ENCODE results near the gene OOSP3. TPM values are rescaled to one million over a fixed set of nuclear protein-coding genes. Genes with fewer than 3 reads are reported as not detected.
"Not testable (repeated sequence)": the region's sequence is repeated elsewhere in the genome, so short reads cannot be mapped to it uniquely, and the experiment has no call there.

Gene OOSP3, protein sequence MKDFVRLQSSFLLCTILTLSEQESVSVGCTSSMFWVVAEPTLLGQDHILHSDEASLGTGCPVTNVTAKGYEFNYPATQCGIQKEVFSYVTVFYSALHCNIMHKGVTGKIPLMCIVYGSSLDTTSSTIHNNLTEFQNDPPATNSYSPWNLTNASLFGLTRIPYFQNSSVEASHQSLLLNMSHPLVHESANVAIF
- not detected in 2 replicates for total RNA-seq

DNA sequence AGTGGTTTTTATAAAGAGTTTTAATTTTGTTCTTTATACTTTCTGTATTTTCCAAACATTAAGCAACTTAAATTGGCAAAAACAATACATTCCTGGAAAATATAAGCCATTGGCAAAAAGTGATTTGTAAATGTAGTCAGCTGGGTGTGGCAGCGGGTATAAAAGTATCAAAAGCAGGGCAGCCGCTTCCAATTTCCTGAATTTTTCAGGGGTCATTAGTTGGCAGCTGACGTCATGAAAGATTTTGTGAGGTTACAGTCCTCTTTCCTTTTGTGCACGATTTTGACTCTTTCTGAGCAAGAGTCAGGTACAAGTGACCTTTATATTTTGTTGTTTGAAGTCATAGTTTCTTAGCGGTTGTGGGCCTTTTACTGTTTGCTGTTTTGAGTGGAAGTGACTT is at the start of gene OOSP3:
TSS of gene OOSP3 (plus strand) at position 208 of the 400 bp plus-strand sequence. CDS start at position 235, 27 bp downstream.
- intact Hi-C loops (cut with micrococcal nuclease), result no loop called here

DNA sequence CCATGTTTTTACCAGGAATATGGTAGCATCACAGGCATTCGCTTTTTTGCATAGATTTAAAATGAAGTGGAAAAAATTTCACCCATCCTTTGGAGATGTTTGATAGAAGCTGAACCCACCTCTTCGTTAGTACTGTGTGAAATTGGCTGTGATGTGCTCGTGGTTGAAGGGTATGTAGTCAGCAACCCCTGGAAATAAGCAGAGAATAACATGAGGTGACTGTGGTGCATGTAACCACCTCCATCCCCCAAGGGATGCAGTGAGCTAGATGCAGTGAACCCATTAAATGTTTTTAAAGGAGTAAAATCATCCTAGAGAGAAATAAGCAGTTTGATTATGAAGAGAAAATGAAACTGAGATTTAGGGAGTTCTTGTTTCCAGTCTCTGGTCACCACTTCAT is 49.2 kb upstream of the OOSP3 start:
- intact Hi-C loops (cut with micrococcal nuclease), result no loop called here

DNA sequence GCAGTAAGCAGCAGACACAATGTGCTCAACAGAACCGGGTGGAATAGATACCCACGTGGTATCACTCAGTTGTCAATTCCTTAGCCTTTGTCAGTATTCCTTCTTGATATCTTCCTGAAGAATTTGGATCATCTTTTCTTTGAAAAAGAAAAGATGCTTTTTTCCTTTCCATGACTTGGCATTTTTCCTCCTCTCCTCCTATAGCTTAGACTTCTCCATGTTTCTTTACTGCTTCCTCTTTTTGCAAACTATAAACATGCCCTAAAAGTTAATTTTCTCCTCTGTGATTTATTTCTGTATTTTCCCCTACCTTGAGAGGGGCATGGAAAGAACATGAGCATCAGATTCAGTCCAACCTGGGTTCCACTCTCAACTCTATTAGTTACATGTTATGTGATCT is 45.0 kb upstream of the OOSP3 start:
- intact Hi-C loops (cut with micrococcal nuclease), result no loop called here

DNA sequence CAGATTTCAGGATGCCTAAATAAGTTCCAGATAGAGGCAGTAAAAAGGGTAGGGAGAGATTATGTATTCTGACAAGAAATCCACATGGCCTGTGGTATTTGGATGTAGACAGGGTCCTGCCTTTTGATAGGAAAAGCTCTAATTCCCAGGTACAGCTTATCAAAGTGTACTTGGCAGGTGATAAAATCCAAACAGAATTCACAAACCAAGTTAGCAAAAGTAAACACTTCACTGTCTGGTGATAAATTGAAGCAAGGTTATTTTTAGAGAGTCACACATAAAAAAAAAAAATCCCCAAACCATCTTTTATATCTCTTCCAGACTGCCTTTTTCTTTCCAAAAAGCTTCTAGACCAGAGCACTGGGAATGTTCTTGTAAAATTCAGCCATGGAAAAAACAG is 39.0 kb upstream of the OOSP3 start:
- intact Hi-C loops (cut with micrococcal nuclease), result no loop called here

DNA sequence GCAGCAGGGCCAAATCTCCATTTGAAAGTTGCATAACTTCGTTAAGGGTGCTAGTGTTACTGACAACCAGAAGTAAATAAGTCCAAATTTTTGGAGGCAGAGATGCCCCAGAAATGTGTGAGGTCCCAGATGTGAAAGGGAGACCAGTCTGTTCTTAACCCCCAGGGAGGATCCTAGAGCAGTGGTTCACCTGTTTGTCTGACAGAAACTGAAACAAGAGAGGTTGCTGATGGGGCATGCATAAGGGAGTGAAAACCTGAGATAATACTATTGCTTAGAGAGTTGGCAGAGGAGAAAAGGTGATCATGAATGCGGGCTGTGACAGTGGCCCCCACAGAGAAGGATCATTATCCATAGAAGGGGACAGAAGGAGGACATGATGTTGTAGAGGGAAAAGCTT is 37.1 kb upstream of the OOSP3 start:
- intact Hi-C loops (cut with micrococcal nuclease), result no loop called here

DNA sequence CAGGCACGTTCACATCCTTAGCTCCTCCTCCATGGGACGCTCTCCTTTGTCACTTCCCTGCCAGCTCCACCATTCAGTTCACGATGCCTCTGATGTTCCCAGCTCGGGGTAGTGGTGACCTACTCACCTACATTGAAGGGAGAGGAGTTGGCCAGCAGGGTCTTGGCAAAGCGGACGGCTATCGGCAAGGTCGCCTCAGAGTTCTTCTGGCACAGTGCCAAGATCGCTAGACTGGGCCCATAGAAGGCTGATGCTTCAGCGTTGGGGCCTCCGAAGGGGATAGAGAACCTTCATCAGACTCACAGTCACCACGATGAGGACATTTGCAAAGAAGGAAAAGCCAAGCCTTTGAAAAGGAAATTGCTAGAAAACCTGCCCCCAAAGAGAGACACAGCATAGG is 36.3 kb upstream of the OOSP3 start:
- intact Hi-C loops (cut with micrococcal nuclease), result no loop called here

DNA sequence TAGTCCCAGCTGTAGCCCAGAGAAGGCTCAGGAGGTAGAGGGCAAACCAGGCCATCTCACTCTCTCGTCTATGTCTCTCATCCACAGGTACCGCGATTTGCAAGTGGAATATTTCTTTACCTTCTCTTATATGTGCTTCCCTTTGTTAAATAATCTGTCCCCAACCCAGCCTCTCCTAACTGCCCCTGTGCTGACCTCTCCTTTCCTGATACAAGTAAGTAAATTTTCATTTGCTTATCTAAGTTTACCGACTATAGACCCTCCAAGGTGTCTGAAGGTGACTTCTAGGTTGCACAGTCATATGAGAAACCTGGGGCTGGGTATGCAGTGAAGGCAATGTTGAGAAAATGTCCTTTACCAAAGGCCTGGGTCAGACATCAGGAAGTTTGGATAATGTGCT is 33.2 kb upstream of the OOSP3 start, which contains the start of gene CBLIF:
TSS of gene CBLIF (minus strand) at position 101 of the 400 bp plus-strand sequence. CDS start at position 55, 46 bp downstream.
- intact Hi-C loops (cut with micrococcal nuclease), result no loop called here

DNA sequence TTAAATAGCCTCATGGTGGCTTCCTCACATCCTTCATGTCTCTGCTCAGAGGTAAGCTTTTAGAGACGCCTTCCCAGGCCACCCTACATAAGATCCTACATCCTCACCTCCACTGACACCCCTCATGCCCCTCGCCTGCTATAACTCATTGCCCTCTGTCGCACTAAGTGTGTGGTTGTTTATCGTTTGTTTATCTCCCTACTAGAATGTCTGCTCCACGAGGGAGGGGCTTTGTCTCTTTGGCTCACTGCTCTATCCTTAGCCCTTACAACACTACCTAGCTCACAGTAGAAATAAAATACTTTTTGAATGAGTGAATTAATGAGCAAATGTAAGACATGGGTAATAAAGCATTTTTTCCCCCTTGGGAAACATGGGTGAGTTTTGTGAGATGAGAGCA is 32.0 kb upstream of the OOSP3 start:
- intact Hi-C loops (cut with micrococcal nuclease), result no loop called here

DNA sequence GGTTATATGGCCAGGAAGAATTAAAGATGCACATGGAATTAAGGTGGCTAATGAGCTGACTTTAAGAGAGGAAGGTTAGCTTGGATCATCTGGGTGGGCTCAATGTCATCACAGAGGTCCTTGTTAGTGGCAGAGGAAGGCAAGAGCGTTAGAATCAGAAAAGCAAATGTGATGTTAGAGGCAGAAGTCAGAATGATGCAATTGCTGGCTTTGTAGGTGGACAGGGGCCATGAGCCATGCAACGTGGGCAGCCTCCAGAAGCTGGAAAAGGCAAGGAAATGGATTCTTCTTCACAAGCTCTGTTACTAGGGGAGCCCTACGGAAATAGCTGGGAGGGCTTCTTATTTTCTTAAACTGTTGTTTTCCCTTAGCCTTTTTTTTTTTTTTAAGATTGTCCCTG is 31.0 kb upstream of the OOSP3 start:
- intact Hi-C loops (cut with micrococcal nuclease), result no loop called here

DNA sequence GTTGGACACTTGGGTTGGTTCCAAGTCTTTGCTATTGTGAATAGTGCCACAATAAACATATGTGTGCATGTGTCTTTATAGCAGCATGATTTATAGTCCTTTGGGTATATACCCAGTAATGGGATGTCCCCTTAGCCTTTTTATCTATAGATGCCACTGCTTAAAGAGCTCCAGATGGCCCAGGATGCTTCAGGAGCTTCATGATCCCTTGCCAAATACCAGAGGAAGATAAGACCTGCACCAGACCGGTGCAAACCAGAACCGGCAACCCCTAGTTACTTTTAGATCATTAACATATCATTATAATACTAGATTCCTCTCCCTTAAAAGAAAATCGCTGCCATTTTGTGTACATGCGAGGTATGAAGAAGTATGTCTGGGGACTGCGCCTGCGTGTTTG is 30.1 kb upstream of the OOSP3 start:
- intact Hi-C loops (cut with micrococcal nuclease), result not testable (repeated sequence)

DNA sequence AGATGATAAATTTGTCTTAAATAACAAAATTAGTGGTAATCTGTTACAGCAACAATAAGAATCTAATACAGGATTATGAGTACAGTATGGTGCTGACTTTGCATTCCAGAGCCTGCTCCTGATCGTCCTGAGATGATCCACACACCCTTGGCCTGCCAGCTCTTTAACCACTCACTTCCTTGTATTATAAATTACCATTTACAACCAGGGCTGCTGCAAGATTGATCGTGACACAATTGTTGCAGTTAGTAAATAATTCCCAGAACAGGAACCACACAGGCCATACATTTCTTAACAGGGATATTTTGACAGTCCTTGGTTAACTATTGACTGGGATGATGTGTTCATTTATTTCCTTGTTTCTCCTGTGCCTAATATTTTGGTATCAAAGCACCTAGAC is 29.5 kb upstream of the OOSP3 start:
- intact Hi-C loops (cut with micrococcal nuclease), result no loop called here

DNA sequence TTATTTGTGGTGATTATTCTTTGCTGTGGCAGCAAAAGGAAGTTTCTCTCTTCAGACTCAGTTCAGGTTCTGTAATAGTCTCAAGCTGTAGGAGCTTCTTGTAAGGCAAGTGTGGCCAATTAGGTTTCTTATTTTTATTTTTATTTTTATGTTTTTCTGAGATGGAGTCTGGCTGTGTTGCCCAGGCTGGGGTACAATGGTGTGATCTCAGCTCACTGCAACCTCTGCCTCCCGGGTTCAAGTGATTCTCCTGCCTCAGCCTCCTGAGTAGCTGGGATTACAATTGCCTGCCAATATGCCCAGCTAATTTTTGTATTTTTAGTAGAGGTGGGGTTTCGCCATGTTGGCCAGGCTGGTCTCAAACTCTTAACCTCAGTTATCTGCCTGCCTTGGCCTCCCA is 29.0 kb upstream of the OOSP3 start:
- intact Hi-C loops (cut with micrococcal nuclease), result not testable (repeated sequence)

DNA sequence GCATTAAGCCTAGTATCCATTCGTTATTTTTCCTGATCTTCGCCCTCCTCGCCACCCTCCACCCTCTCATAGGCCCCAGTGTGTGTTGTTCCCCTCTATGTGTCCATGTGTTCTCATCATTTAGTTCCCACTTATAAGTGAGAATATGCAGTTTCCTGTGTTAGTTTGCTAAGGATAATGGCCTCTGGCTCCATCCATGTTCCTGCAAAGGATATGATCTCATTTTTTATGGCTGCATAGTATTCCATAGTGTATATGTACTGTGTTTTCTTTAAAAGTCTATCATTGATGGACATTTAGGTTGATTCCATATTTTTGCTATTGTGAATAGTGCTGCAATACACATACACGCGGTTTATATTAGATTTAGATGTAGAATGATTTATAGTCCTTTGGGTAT is 27.2 kb upstream of the OOSP3 start:
- intact Hi-C loops (cut with micrococcal nuclease), result not testable (repeated sequence)

DNA sequence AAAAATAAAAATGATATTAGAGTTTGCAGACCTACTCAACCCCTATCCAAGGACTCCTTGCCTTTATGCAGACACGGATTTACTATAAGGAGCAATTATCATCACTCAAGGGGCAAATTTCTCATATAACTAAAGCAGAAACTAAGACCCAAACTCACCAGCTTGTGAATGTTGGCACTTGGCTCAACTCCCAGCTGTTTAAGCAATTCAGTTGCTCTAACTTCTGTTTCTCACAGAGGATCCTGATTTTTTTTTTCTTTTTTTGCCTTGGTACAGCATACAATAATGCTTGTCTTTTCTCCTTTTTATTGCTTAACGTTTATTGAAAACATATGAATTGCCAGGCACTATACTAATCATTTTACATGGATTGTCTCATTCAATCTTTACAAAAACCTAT is 23.7 kb upstream of the OOSP3 start:
- intact Hi-C loops (cut with micrococcal nuclease), result loop anchor here (5.0 kb wide), 2 partner anchors 43 to 98 kb away; partner anchors contain the start of genes MRPL16 and STX3

DNA sequence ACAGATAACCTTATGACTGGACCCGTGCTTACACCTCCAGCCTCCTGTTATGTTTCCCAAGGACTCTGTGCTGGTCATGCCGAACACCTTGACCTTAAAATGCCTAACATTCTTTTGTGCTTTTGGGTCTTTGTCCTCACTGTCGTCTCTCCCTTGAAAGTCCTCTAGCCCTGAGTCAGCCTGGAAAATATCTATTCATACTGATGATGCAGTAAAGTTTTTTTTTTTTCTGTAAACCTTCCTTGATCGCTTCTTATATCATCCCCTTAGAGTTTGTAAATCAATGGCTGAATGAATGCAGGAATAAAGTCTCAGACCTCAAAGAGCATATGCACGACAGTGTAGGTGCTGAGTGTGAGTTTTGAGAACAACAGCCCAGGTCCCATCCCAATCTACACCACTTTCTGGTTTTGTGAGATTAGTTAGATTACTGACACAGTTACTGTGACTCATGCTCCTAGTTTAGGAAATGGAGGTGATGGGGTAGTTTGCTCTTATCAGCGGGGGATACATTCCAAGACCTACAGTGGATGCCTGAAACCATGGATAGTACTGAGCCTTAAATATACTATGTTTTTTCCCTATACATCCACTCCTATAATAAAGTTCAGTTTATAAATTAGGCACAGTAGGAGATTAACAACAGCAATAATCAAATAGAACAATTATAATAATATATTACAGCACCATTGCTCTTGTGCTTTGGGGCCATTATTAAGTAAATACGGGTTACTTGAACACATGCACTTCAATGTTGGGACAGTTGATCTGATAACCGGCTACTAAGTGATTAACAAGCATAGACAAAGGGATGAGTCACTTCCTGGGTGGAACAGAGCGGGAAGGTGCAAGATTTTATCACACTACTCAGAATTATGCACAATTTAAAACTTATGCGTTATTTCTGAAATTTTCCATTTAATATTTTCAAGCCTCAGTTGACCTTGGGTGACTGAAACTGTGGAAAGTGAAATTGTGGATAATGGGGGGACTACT is 20.8 kb upstream of the OOSP3 start:
- intact Hi-C loops (cut with micrococcal nuclease), result loop anchor here (5.0 kb wide), 2 partner anchors 45 to 100 kb away; partner anchors contain the start of genes MRPL16 and STX3

DNA sequence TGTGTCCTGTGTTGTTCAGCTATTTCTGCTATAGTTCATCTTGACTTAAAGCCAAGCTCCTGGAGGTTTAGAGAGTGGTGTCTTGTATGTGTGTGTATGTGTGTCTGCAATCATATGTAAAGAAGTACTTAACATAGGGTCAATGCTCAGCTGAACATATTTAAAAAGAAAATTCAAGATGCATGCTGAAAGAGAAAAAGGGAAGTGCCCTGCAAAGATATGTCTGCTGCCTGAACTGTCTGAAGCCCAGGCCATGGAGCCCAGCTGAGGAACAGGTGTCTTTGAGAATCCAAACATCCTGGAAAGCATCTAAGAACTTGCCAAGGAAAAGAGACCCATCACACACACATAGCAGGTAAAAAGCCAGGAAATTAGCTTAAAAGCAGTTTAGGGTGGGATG is 18.9 kb upstream of the OOSP3 start:
- intact Hi-C loops (cut with micrococcal nuclease), result loop anchor here (5.0 kb wide), 2 partner anchors 47 to 102 kb away; partner anchors contain the start of genes MRPL16 and STX3

DNA sequence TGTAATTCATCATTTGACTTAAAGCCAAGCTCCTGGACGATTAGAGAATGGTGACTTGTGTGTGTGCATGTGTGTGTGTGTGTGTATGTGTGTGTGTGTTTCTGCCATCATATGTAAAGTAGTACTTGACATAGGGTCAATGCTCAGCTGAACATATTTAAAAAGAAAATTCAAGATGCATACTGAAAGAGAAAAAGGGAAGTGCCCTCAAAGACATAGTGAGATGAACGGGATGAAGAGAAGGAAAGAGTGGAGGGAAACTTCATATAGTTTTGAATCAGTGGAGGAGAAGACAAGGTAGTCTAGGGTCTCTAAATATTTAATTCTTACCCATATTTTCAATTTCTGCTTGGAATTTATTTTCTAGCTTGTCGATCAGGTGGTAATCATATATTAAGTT is 16.3 kb upstream of the OOSP3 start:
- intact Hi-C loops (cut with micrococcal nuclease), result no loop called here

DNA sequence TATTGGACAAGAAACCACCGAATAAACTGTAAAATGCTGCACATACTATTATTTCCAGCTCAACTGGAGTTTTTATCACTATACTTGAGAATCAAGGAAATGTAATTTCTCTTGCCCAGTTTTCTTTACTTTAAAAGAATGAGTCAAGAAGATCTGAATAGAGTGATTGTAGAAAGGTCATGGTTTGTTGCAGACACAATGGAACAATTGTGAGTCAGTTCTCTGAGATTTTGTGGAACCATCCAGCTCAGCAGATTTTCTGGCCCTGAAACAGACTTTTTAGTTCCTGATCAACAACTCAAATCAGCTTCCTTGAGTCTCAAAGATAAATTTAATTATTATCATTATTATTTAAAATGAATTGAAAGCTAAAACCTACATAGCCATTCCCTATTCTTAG is 13.6 kb upstream of the OOSP3 start:
- intact Hi-C loops (cut with micrococcal nuclease), result no loop called here

DNA sequence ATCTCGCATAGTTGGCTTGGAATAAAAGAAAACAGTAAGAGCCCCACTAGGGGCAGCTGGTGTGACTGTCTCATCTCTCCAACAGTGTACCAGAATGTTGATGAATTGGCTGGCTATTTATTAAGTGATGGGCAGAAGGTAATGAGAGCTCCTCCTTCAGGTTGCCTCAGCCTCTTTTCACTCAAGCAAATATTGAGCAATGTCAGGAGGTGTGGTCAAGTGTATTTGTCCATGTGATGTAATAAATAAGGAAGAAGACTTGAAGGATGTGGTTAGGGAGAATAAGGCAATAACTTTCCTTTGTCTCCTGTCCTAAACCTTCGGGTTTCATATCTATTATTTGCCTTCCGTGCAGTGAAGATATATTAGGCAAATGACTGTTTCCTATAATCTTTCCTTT is 12.2 kb upstream of the OOSP3 start, which contains the start of gene TCN1:
TSS of gene TCN1 (minus strand) at position 91 of the 400 bp plus-strand sequence. CDS start at position 74, 17 bp downstream.
- intact Hi-C loops (cut with micrococcal nuclease), result no loop called here

DNA sequence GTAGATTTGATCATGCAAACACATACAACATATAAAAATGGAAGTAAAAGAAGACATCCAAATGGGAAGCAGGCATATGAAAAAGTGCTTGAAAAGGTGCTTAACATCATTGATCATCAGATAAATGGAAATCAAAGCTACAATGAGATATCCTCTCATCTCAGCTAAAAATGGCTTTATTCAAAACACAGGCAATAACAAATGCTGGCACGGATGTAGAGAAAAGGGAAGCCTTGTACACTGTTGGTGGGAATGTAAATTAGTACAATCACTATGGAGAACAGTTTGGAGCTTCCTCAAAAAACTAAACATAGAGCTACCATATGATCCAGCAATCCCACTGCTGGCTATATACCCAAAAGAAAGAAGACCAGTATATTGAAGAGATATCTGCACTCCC is 11.7 kb upstream of the OOSP3 start:
- intact Hi-C loops (cut with micrococcal nuclease), result no loop called here

DNA sequence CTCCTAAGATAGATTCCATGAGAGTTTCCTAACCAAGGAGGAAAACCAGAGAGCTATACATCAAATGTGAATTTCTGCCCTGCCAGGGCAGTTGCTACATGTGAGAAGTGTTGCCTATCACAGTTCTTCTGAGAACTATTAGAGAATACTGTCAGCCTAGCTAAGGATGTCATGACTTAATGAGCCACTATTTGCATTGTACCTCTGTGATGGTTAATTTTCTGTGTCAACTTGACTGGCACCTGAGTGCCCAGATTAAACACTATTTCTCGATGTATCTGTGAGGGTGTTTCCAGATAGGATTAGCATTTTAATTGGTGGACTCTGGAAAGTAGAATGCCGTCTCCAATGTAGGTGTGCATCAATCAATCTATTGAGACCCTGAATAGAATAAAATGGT is 10.6 kb upstream of the OOSP3 start:
- intact Hi-C loops (cut with micrococcal nuclease), result no loop called here

DNA sequence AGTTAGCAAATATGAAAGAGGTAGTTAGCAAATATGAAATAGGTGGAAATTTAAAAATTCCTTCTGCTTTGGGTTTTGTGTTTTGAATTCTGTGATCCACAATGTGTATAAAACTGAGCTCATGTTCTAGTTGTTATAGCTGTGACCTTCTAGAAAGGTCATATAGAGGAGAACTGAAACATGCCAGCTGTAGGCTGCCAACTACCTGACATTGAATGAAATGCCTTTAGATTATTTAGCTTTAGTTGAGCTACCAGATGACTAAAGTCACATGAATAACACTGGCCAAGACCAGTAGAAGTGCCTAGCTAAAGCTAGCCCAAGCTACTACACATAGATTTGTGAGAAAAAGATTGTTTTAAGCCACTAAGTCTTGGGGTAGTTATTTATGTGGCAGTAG is 6.5 kb upstream of the OOSP3 start:
- intact Hi-C loops (cut with micrococcal nuclease), result no loop called here

Data from T-helper 2 cell treated with Interferon-gamma antibody and Interleukin-4, amounts not matched to agents 100 ng/mL and 5 ng/mL, for 36 hours (primary cell).